HG03521 (cell line): ENCODE measurements around the gene INO80D.
"Not testable (repeated sequence)": the region's sequence is repeated elsewhere in the genome, so short reads cannot be mapped to it uniquely, and the experiment has no call there.

ENCODE experiments used
- ATAC-seq: cut with Tn5 transposase; IDR thresholded peaks from one replicate; pipeline ENCODE4 v1.9.1; 2021; ENCODE audit warnings: mild to moderate bottlenecking, moderate library complexity; ENCODE audit not compliant: unreplicated experiment

The INO80D gene

GRCh38 chr2:206085742-206086445 is at the start of gene INO80D:
Gene INO80D (minus strand): TSS chr2:206086174. CDS start chr2:206063016, 23,158 bp downstream.
- ATAC-seq, result peak; percentile 84

- ATAC-seq, result no peak
Measured at GRCh38 chr2:206127656-206128055, 41.7 kb upstream of the INO80D start.

GRCh38 chr2:206125901-206126300 is 39.9 kb upstream of the INO80D start:
- no peak for ATAC-seq

GRCh38 chr2:206122569-206122968 is 36.6 kb upstream of the INO80D start:
- not testable (repeated sequence) for ATAC-seq

GRCh38 chr2:206116278-206116677 is 30.3 kb upstream of the INO80D start:
- no peak for ATAC-seq

GRCh38 chr2:206115026-206115578 is 29.1 kb upstream of the INO80D start:
- no peak for ATAC-seq

GRCh38 chr2:206112846-206113547 is 27.0 kb upstream of the INO80D start:
- no peak for ATAC-seq

- no peak for ATAC-seq
Measured at GRCh38 chr2:206112108-206112507, 26.1 kb upstream of the INO80D start.

GRCh38 chr2:206108713-206109112 is 22.7 kb upstream of the INO80D start:
- ATAC-seq, result no peak

- no peak for ATAC-seq
Measured at GRCh38 chr2:206105541-206105940, 19.6 kb upstream of the INO80D start.

GRCh38 chr2:206105038-206105437 is 19.1 kb upstream of the INO80D start:
- no peak for ATAC-seq

GRCh38 chr2:206098872-206099271 is 12.9 kb upstream of the INO80D start:
- ATAC-seq, result not testable (repeated sequence)

- no peak for ATAC-seq
Measured at GRCh38 chr2:206098471-206098870, 12.5 kb upstream of the INO80D start.

GRCh38 chr2:206096876-206097275 is 10.9 kb upstream of the INO80D start:
- ATAC-seq, result no peak

GRCh38 chr2:206095536-206096332 is 9.8 kb upstream of the INO80D start:
- no peak for ATAC-seq

GRCh38 chr2:206092297-206092696 is 6.3 kb upstream of the INO80D start:
- ATAC-seq, result no peak

- no peak for ATAC-seq
Measured at GRCh38 chr2:206088248-206088647, 2.3 kb upstream of the INO80D start.

GRCh38 chr2:206086716-206087350 is 859 bp upstream of the INO80D start:
- ATAC-seq, result no peak

- peak; percentile 28 for ATAC-seq
Measured at GRCh38 chr2:206084870-206085741, 868 bp downstream of the INO80D start.

- ATAC-seq, result no peak
Measured at GRCh38 chr2:206084439-206084869, 1.5 kb downstream of the INO80D start.
